ENCODE results near the gene KCNJ1.

DNA sequence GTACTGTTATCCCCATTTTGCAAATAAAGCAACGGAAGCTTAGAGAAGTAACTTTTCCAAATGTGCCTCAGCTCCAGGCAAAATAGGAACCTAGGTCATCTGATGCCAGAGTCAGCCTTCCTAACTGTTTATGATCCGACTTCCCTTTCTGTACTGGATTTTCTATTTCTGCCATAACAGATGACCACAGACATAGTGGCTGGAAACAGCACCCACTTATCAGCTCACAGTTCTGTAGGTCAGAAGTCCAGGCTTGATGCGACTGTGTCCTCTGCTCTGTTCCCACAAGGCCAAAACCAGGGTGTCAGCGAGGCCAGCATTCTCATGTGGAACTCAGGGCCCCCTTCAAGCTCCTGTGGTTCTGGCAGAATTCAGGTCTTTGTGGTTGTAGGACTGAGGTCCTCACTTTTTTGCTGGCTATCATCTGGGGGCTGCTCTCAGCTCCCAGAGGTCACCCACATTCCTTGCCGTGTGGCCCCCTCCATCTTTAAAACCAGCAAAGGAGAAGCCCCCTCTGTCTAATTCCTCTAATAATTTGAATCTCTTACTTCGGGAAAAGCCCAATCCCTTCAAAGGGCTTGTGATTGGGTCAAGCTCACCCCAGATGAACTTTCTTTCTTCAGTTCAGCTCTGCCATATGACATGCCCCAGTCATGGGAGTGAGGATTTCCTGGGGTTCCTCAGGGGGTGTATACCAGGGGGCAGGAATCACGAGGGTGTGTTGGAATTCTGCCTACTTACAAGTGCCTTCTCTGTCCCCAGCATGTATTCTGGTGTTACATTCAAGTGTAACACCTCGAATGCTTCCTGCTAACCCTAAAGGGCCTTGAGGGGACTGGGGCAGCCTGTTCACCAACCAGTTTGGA lies 39.3 kb upstream of the KCNJ1 start:
- no peak for TF ChIP-seq RFX5 (IDR thresholded peaks at IDR 0.05; ENCODE audit: low read depth, low read length)
- TF ChIP-seq, protein P1, sequence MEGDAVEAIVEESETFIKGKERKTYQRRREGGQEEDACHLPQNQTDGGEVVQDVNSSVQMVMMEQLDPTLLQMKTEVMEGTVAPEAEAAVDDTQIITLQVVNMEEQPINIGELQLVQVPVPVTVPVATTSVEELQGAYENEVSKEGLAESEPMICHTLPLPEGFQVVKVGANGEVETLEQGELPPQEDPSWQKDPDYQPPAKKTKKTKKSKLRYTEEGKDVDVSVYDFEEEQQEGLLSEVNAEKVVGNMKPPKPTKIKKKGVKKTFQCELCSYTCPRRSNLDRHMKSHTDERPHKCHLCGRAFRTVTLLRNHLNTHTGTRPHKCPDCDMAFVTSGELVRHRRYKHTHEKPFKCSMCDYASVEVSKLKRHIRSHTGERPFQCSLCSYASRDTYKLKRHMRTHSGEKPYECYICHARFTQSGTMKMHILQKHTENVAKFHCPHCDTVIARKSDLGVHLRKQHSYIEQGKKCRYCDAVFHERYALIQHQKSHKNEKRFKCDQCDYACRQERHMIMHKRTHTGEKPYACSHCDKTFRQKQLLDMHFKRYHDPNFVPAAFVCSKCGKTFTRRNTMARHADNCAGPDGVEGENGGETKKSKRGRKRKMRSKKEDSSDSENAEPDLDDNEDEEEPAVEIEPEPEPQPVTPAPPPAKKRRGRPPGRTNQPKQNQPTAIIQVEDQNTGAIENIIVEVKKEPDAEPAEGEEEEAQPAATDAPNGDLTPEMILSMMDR (IDR thresholded peaks at IDR 0.05 in 2 of 3, conservative IDR thresholded peaks at IDR 0.05 in 1 of 3; ENCODE audit: control insufficient read depth in 2 of 3, extremely low read depth in 1 of 3, insufficient read depth in 1 of 3, low read depth in 3 of 3, low read length in 3 of 3) = no peak
- no peak for TF ChIP-seq PAX8 (IDR thresholded peaks at IDR 0.05)
- TF ChIP-seq, protein P2, sequence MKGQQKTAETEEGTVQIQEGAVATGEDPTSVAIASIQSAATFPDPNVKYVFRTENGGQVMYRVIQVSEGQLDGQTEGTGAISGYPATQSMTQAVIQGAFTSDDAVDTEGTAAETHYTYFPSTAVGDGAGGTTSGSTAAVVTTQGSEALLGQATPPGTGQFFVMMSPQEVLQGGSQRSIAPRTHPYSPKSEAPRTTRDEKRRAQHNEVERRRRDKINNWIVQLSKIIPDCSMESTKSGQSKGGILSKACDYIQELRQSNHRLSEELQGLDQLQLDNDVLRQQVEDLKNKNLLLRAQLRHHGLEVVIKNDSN (IDR thresholded peaks at IDR 0.05; ENCODE audit: borderline replicate concordance, extremely low read length, insufficient read depth, low read depth, low read length) = no peak
- no peak for TF ChIP-seq FOS (IDR thresholded peaks at IDR 0.05; ENCODE audit: borderline replicate concordance, extremely low read depth, insufficient read length)
- no peak for TF ChIP-seq NFYB (IDR thresholded peaks at IDR 0.05; ENCODE audit: insufficient read depth, low read depth, low read length)
- TF ChIP-seq NBN (IDR thresholded peaks at IDR 0.05) = no peak
- TF ChIP-seq SREBF1 (IDR thresholded peaks at IDR 0.05; ENCODE audit: low read length) = no peak
- TF ChIP-seq SIN3A (IDR thresholded peaks at IDR 0.05; ENCODE audit: low read depth, low read length) = no peak
- no peak for TF ChIP-seq TAF1 (IDR thresholded peaks at IDR 0.05; ENCODE audit: borderline replicate concordance, low read depth, low read length)

Data from GM12878 (cell line).